GM21381 (cell line): ENCODE measurements around the gene HDHD5.

Experiments used
- ATAC-seq: cut with Tn5 transposase; IDR thresholded peaks from one replicate; pipeline ENCODE4 v1.9.1; 2021; ENCODE audit warnings: mild to moderate bottlenecking, moderate library complexity; ENCODE audit not compliant: unreplicated experiment

Gene HDHD5

GRCh38 chr22:17121233-17122195 is 37.6 kb downstream of the HDHD5 start, which contains the start of gene TMEM121B:
TSS of gene TMEM121B (minus strand) at chr22:17121360. CDS start at chr22:17121127, 233 bp downstream.
- no peak for ATAC-seq

- ATAC-seq = no peak
These were observed 38.3 kb downstream of the HDHD5 start for GRCh38 chr22:17120711-17121232.

- no peak for ATAC-seq
These were observed 38.8 kb downstream of the HDHD5 start for GRCh38 chr22:17120281-17120680.

- no peak for ATAC-seq
These were observed 39.4 kb downstream of the HDHD5 start for GRCh38 chr22:17119481-17120202.

GRCh38 chr22:17118342-17118741 is 40.7 kb downstream of the HDHD5 start:
- no peak for ATAC-seq

GRCh38 chr22:17117890-17118289 is 41.2 kb downstream of the HDHD5 start:
- no peak for ATAC-seq

GRCh38 chr22:17117400-17117799 is 41.7 kb downstream of the HDHD5 start:
- no peak for ATAC-seq

- ATAC-seq = no peak
These were observed 42.3 kb downstream of the HDHD5 start for GRCh38 chr22:17116572-17117330.

- no peak for ATAC-seq
These were observed 43.0 kb downstream of the HDHD5 start for GRCh38 chr22:17115945-17116565.

- no peak for ATAC-seq
These were observed 43.8 kb downstream of the HDHD5 start for GRCh38 chr22:17115236-17115635.

- ATAC-seq = no peak
These were observed 44.2 kb downstream of the HDHD5 start for GRCh38 chr22:17114898-17115235.

GRCh38 chr22:17114173-17114897 is 44.7 kb downstream of the HDHD5 start:
- ATAC-seq = no peak

GRCh38 chr22:17113600-17113999 is 45.5 kb downstream of the HDHD5 start:
- no peak for ATAC-seq

GRCh38 chr22:17112491-17113042 is 46.5 kb downstream of the HDHD5 start:
- ATAC-seq = no peak

- no peak for ATAC-seq
These were observed 48.1 kb downstream of the HDHD5 start for GRCh38 chr22:17110791-17111550.

- ATAC-seq = no peak
These were observed 49.1 kb downstream of the HDHD5 start for GRCh38 chr22:17109976-17110375.

- ATAC-seq = no peak
These were observed 49.8 kb downstream of the HDHD5 start for GRCh38 chr22:17109113-17109865.
